WERI-Rb-1 (cell line): Measurements from ENCODE around the gene ULK4.

Experiments
- DNase-seq: peaks from one replicate; pipeline ENCODE4 v3.0.0-alpha.2; 2020
- H3K27ac ChIP-seq: fragments of 250-450 bp; sonication (Bioruptor Pico); 2 replicates; pipeline ENCODE4 v1.5.1; 2020; ENCODE audit warnings: mild to moderate bottlenecking, moderate library complexity
- H3K27me3 ChIP-seq: fragments of 250-450 bp; sonication (Bioruptor Pico); 2 replicates; pipeline ENCODE4 v1.5.1; 2021; ENCODE audit warnings: mild to moderate bottlenecking, low read depth, moderate library complexity; ENCODE audit not compliant: insufficient read depth, severe bottlenecking
- H3K36me3 ChIP-seq: fragments of 250-450 bp; sonication (Bioruptor Pico); 2 replicates; pipeline ENCODE4 v1.5.1; 2020; ENCODE audit warnings: mild to moderate bottlenecking, moderate library complexity
- H3K4me3 ChIP-seq: 2 replicates; pipeline ENCODE4 v1.5.1; 2011; ENCODE audit warnings: low read depth, mild to moderate bottlenecking, control low read depth, low read length
- H3K9me3 ChIP-seq: fragments of 250-450 bp; sonication (Bioruptor Pico); 2 replicates; pipeline ENCODE4 v1.5.1; 2021; ENCODE audit warnings: mild to moderate bottlenecking, moderate library complexity; ENCODE audit not compliant: severe bottlenecking
- TF ChIP-seq, protein P1 (sequence below): IDR thresholded peaks from 2 replicates; pipeline ENCODE4 v1.5.1; 2011; ENCODE audit warnings: low read depth, mild to moderate bottlenecking, control low read depth, inconsistent platforms, low read length

The ULK4 gene

DNA sequence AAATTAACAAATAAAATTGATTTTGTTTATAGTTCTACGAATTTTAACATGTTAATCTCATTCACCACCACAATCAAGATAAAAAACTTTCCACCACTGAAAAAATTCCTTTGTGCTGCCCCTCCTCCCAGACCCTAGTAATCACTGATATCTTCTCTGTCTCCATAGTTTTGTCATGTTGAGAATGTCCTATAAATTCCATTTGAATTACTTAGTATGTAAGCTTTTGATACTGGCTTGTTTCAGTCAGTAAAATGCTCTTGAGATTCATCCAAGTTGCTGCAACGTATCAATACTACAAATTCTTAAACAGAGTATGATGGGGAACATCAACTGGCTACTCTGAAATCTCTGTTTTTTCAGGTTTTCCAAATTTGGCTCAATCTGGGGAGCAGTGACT is 633.0 kb downstream of the ULK4 start:
- DNase-seq = no peak
- H3K27ac ChIP-seq = no peak overlapping the region
- H3K9me3 ChIP-seq = no peaks in the 10 kb centered on the region
- no peaks in the 10 kb centered on the region for H3K36me3 ChIP-seq
- no peak overlapping the region for H3K4me3 ChIP-seq
- H3K27me3 ChIP-seq = no peaks in the 10 kb centered on the region
- TF ChIP-seq, protein P1, sequence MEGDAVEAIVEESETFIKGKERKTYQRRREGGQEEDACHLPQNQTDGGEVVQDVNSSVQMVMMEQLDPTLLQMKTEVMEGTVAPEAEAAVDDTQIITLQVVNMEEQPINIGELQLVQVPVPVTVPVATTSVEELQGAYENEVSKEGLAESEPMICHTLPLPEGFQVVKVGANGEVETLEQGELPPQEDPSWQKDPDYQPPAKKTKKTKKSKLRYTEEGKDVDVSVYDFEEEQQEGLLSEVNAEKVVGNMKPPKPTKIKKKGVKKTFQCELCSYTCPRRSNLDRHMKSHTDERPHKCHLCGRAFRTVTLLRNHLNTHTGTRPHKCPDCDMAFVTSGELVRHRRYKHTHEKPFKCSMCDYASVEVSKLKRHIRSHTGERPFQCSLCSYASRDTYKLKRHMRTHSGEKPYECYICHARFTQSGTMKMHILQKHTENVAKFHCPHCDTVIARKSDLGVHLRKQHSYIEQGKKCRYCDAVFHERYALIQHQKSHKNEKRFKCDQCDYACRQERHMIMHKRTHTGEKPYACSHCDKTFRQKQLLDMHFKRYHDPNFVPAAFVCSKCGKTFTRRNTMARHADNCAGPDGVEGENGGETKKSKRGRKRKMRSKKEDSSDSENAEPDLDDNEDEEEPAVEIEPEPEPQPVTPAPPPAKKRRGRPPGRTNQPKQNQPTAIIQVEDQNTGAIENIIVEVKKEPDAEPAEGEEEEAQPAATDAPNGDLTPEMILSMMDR = no peak

DNA sequence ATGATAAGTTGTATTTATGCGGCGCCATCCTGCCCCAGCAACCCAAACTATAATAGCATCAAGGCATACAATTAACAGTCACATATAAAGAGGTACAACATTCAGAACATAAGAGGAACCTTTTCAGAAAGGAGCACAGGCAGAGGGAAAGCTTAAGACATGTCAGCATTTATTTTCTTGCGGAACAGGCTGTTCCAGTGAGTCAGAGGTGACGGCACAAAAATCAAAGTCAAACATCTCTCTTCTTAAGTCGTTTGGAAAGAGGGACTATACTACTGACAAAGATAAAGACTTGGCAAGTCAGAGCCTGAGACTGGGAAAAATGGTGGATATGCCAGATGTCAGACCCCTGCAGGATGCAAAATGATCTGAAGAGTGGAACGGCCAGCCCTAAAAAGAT is 634.2 kb downstream of the ULK4 start:
- Histone ChIP-seq H3K27me3 (no peaks in the 10 kb centered on the region), H3K9me3 (no peaks in the 10 kb centered on the region), H3K36me3 (no peaks in the 10 kb centered on the region), H3K27ac (no peak overlapping the region), H3K4me3 (no peak overlapping the region)
- no peak for DNase-seq
- TF ChIP-seq, protein P1 = no peak

DNA sequence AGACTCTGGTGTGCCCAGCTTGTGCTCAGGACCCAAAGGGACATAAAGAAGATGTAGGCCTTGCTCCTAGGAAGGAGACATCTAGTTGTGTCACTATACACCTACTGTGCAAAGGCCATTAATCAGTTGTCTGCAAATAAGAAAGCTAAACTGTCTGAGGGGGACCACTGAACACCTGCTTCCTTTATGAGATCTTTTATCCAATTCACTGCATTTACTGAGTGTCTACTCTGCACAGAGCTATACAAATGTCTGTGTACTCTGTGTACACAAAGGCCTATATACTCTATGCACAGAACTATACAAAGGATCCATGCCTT is 637.8 kb downstream of the ULK4 start:
- Histone ChIP-seq H3K36me3 (no peaks in the 10 kb centered on the region), H3K4me3 (no peak overlapping the region), H3K9me3 (no peaks in the 10 kb centered on the region), H3K27me3 (no peaks in the 10 kb centered on the region), H3K27ac (no peak overlapping the region)
- no peak for DNase-seq
- TF ChIP-seq, protein P1 = no peak

DNA sequence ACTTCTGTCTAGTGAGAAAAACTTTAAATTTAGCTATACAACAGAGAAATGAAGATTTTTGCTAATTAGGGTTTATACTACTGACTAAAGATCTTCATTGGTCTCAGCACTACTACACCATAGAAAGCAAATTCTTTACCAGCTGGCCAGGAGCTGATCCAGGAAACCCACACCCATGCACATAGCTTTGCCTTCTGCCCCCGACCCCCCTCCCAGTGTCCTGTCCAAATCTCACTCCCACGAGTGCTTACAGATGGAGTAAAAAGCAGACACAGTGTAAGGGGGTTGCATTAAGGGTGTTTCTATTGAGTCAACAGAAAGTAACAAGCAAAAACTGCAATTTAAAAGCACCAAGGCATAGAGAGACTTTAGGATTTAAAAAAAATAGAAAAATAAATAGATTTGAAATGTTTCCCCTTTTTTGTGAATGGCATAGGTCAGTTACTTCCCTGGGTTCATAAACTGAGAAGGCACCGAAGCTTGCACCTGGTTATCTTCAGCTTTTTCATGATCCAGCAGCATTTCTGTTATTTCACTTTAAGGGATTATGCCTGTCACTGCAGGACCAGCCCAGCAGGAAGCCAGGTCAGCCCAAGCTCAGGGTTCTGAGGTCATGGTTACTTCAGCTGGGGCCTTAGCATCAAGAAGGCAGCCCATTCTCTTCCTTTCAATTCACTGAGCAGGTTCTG is 638.3 kb downstream of the ULK4 start:
- DNase-seq = peak; percentile 38
- TF ChIP-seq, protein P1 = no peak
- Histone ChIP-seq H3K4me3 (no peak overlapping the region), H3K36me3 (no peaks in the 10 kb centered on the region), H3K9me3 (no peaks in the 10 kb centered on the region), H3K27ac (no peak overlapping the region; the same call in 1 of the 2 replicates), H3K27me3 (no peaks in the 10 kb centered on the region)

DNA sequence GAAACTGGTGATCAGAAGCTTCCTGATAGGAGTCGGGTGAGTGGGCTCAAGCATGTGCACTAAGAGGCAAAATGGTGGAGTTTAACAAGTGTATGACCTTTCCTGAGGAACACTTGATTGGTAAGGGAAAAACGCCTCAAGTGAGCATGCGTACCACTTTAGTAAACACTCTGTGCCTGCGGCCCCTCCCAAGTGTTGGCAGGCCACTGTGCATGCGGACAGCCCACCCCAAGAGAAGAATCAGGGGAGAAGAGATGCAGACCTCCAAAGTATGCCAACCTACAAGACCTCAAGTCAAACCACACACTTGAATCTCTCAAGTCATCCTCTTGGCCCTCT is 640.3 kb downstream of the ULK4 start:
- TF ChIP-seq, protein P1 = no peak
- H3K4me3 ChIP-seq = no peak overlapping the region
- DNase-seq = no peak
- no peaks in the 10 kb centered on the region for H3K9me3 ChIP-seq
- H3K27me3 ChIP-seq = no peaks in the 10 kb centered on the region
- H3K27ac ChIP-seq = no peak overlapping the region
- no peaks in the 10 kb centered on the region for H3K36me3 ChIP-seq

DNA sequence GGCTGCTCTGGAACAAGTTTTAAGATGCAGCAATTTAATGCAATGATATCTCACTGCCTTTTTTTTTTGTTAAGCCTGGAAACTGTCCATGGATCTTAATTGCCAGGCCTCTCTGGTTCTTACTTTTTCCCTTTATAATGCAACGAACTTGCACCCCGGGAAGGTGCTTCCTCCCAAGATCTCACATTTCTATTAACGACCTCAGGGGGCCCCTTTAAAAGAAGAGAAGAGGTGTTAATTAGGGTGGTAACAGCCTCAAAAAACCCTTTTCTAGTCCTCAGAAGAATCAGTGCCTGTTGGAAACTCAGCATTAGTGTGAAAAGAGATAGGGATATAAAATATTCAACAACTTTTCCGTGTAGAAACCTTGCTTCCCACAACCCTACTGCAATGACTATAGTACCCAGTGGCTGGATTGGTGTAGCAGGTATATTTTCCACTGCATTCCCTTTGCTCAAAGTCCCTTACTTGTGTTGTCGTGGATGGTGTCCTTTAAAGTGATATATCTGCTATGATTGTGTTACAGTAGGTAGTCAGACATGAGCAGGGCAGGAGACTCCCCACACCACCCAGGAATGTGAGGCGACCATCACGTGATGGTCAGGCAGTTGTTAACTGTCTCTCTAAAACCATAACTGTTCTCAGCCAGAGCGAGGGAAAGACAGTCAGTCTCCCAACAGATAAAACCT is 640.8 kb downstream of the ULK4 start:
- no peaks in the 10 kb centered on the region for H3K27me3 ChIP-seq
- no peak for DNase-seq
- TF ChIP-seq, protein P1 = no peak
- no peak overlapping the region for H3K27ac ChIP-seq
- H3K9me3 ChIP-seq = no peaks in the 10 kb centered on the region
- no peaks in the 10 kb centered on the region for H3K36me3 ChIP-seq
- H3K4me3 ChIP-seq = no peak overlapping the region
